ENCODE measurements around the gene COL27A1. TPM values are rescaled to one million over a fixed set of nuclear protein-coding genes. Genes with fewer than 3 reads are reported as not detected.

The COL27A1 gene
- total and polyA plus RNA-seq, 9 of the 15 experiments (the other 6 are each of a cell fraction or from before 2014, with no cell fraction given) = 0.07 TPM; not detected in 8

DNA sequence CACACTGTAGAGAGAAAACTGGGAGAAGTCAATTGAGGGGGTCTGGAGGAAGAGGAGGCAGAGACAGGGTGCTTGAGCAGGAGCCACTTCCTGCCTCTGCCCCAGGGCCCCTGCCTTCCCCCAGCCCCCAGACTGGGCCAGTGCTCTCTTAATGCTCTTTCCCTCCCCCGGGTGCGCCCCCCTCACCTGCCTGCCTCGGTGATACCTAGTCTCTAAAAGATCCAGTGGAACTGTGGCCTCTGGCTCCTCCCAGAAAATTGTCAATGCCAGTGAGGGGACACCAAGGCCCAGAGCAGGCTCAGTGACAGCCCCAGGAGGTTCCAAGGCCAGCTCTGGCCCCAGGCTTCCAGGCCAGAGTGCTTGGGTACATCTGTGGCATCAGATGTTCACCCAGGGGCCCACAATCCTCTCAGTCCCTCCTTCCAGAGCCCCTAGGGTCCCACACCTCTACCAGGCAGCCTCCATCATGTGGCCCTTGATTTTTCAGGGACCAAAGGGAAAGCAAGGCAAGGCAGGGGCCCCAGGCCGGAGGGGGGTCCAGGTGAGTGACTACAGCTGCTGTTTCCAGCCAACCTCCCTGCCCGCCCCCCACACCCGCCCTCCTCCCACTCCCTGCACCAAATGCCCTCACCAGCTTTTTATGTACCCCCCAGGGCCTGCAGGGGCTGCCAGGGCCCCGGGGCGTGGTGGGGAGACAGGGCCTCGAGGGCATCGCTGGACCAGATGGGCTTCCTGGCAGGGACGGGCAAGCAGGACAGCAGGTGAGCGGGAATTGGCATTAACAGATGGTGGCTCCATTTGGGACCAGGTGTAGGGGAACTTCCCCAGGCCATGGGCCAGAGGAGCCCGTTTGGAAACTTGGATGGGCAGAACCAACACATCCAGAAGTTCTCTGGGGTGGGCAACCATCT is 134.5 kb downstream of the COL27A1 start:
- ChIA-PET POLR2A (interaction anchor here (0.7 to 1.7 kb wide), 3 partner anchors 16 to 181 kb away, joined by 3 to 6 read pairs (median 4); no protein-coding TSS in a partner anchor), CTCF (ENCODE audit: low intra/inter-chr PET ratio) (interaction anchor here (1.5 kb wide), 2 partner anchors 51 to 181 kb away, joined by 10 to 13 read pairs; no protein-coding TSS in a partner anchor)
- Histone ChIP-seq H3K36me3 (ENCODE audit: control insufficient read depth, insufficient read depth, low read length) (no peaks in the 10 kb centered on the region), H3K9me3 (replicated peaks; ENCODE audit: control insufficient read depth, insufficient read depth, low read depth, low read length) (0 out of 2 replicates have a peak, but pooled peaks cover under 1% of the 10 kb centered on the region), H3K27ac (ENCODE audit: extremely low read depth, low read depth, low read length) (no peak overlapping the region), H3K9me1 (ENCODE audit: control insufficient read depth, insufficient read depth, low read length) (no peaks in the 10 kb centered on the region), H4K20me1 (replicated peaks; ENCODE audit: control insufficient read depth, insufficient read depth, low read length) (peaks cover 6% of the 10 kb centered on the region; the same call in 1 of the 2 replicates), H2AFZ (ENCODE audit: low read depth, low read length) (no peak overlapping the region), H3K27me3 (ENCODE audit: control insufficient read depth in 2 of 2, insufficient read depth in 2 of 2, low read length in 2 of 2) (peaks cover 0 to 32% of the 10 kb centered on the region in 2 experiments; a peak in 2 of 5 replicates), H3K4me1 (replicated peaks in 1 of 2; ENCODE audit: control insufficient read depth in 2 of 2, insufficient read depth in 2 of 2, low read length in 2 of 2) (peaks cover 0 to 4% of the 10 kb centered on the region in 2 experiments; a peak in 2 of 5 replicates), H3K4me3 (no peak overlapping the region), H3K4me2 (ENCODE audit: insufficient read depth, low read length) (no peak overlapping the region), H3K9ac (ENCODE audit: insufficient read depth in 1 of 2, low read depth in 2 of 2, low read length in 2 of 2) (no peak overlapping the region), H3K79me2 (ENCODE audit: control insufficient read depth, insufficient read depth, low read length) (no peaks in the 10 kb centered on the region)
- no TSS peak for BruUV-seq (replicated peaks)
- 0% methylated on average over 11 of the region's 13 CpGs for WGBS (ENCODE audit: insufficient coverage, low coverage, missing lambda C conversion rate)
- intact Hi-C loops (cut with micrococcal nuclease) = loop anchor here (2.0 to 5.0 kb wide), 2 partner anchors 135 to 553 kb away; partner anchors contain the start of gene COL27A1
- no peak for ATAC-seq
- no peak for FAIRE-seq
- in situ Hi-C loops (cut with MboI) = loop anchor here (10.0 kb wide), 3 partner anchors 135 to 605 kb away; partner anchors contain the start of gene COL27A1
- no peak for TF ChIP-seq PML (IDR thresholded peaks at IDR 0.05; ENCODE audit: low read length)
- no peak for TF ChIP-seq PTRF (tag; IDR thresholded peaks at IDR 0.05)
- TF ChIP-seq CCNT2 (IDR thresholded peaks at IDR 0.05; ENCODE audit: borderline replicate concordance, extremely low read depth, insufficient read length, low read depth, low read length) = no peak
- TF ChIP-seq, protein P1, sequence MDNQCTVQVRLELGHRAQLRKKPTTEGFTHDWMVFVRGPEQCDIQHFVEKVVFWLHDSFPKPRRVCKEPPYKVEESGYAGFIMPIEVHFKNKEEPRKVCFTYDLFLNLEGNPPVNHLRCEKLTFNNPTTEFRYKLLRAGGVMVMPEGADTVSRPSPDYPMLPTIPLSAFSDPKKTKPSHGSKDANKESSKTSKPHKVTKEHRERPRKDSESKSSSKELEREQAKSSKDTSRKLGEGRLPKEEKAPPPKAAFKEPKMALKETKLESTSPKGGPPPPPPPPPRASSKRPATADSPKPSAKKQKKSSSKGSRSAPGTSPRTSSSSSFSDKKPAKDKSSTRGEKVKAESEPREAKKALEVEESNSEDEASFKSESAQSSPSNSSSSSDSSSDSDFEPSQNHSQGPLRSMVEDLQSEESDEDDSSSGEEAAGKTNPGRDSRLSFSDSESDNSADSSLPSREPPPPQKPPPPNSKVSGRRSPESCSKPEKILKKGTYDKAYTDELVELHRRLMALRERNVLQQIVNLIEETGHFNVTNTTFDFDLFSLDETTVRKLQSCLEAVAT (IDR thresholded peaks at IDR 0.05) = no peak
- TF ChIP-seq, protein P2, sequence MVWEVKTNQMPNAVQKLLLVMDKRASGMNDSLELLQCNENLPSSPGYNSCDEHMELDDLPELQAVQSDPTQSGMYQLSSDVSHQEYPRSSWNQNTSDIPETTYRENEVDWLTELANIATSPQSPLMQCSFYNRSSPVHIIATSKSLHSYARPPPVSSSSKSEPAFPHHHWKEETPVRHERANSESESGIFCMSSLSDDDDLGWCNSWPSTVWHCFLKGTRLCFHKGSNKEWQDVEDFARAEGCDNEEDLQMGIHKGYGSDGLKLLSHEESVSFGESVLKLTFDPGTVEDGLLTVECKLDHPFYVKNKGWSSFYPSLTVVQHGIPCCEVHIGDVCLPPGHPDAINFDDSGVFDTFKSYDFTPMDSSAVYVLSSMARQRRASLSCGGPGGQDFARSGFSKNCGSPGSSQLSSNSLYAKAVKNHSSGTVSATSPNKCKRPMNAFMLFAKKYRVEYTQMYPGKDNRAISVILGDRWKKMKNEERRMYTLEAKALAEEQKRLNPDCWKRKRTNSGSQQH (CRISPR knock-in tag; IDR thresholded peaks at IDR 0.05) = no peak
- no peak for TF ChIP-seq CCAR2 (IDR thresholded peaks at IDR 0.05; ENCODE audit: low read depth, low read length)
- TF ChIP-seq ETV6 (IDR thresholded peaks at IDR 0.05; ENCODE audit: borderline replicate concordance in 1 of 2, low read depth in 2 of 2, low read length in 1 of 2) = no peak
- TF ChIP-seq ETV6 (CRISPR knock-in tag; IDR thresholded peaks at IDR 0.05; ENCODE audit: borderline replicate concordance) = no peak
- TF ChIP-seq ZNF253 (CRISPR knock-in tag; conservative IDR thresholded peaks at IDR 0.05) = no peak
- no peak for TF ChIP-seq HSF4 (CRISPR knock-in tag; IDR thresholded peaks at IDR 0.05; ENCODE audit: borderline replicate concordance)
- no peak for TF ChIP-seq FOXA1 (IDR thresholded peaks at IDR 0.05; ENCODE audit: borderline replicate concordance)
- no peak for TF ChIP-seq IFI16 (CRISPR knock-in tag; IDR thresholded peaks at IDR 0.05)
- no peak for DNase-seq (ENCODE audit: extremely low read depth in 1 of 4, low spot score in 3 of 4)

Measured in K562 (cell line).